Testis (tissue), 3 donors: ENCODE measurements around the gene ZCCHC7. TPM values are rescaled to one million over a fixed set of nuclear protein-coding genes. Genes with fewer than 3 reads are reported as not detected.

Experiments
- DNase-seq: peaks from one replicate; pipeline ENCODE4 v3.0.0-alpha.2; 2019
- H3K27ac ChIP-seq, 2 donors: fragments of 200-600 bp; sonication (generic); one replicate each; pipeline ENCODE4 v1.5.1; 2019
- H3K27me3 ChIP-seq: fragments of 200-600 bp; sonication (generic); one replicate; pipeline ENCODE4 v1.5.1; 2019
- H3K36me3 ChIP-seq: fragments of 200-600 bp; sonication (generic); one replicate; pipeline ENCODE4 v1.5.1; 2017; ENCODE audit warnings: low read depth; ENCODE audit errors: missing control alignments
- H3K4me1 ChIP-seq: fragments of 200-600 bp; sonication (generic); one replicate; pipeline ENCODE4 v1.5.1; 2019
- H3K4me3 ChIP-seq, 2 donors: fragments of 200-600 bp; sonication (generic); one replicate each; pipeline ENCODE4 v1.5.1; 2017 to 2019
- H3K9me3 ChIP-seq: fragments of 200-600 bp; sonication (generic); one replicate; pipeline ENCODE4 v1.5.1; 2017
- POLR2A ChIP-seq: fragments of 450-650 bp; IDR thresholded peaks from one replicate; pipeline ENCODE4 v1.6.1; 2017; ENCODE audit warnings: antibody characterized with exemption, mild to moderate bottlenecking, moderate library complexity
- WGBS, 2 donors: methylation state at CpG; one replicate each; pipeline ENCODE4 v1.1.5; 2018; 5-methylcytosine and 5-hydroxymethylcytosine counted together
- intact Hi-C: fragments of 100-400 bp; cut with DNase I; formaldehyde crosslinking; loops from one replicate; pipeline ENCODE4 v1.15.1; 2023; ENCODE audit warnings: low total_unique reads
- polyA plus RNA-seq: library from polyadenylated mRNA; stranded (reverse); fragments of 350-450 nt; fragmentation: Illumina TruSeq; extraction: RNeasy Lipid Tissue Mini Kit (QIAGEN cat#74804); gene quantifications from one replicate; pipeline ENCODE4 v1.2.3, GENCODE V29; 2014; ENCODE audit warnings: low read depth, low replicate concordance; ENCODE audit not compliant: insufficient read depth
- total RNA-seq, 2 donors: library from RNA; depleted of rRNA; stranded (reverse); fragments of >200 nt; gene quantifications; one replicate each; pipeline ENCODE4 v1.2.3, GENCODE V29; 2016
- TF ChIP-seq, protein P1 (sequence below), 3 experiments: fragments of 450-650 bp in 2 of 3; fragments of 200-600 bp in 1 of 3; sonication (generic) in 1 of 3; IDR thresholded peaks; one replicate each; pipeline ENCODE4 v1.5.1; 2016 to 2019; ENCODE audit warnings: antibody characterized with exemption in 3 of 3, mild to moderate bottlenecking in 2 of 3, moderate library complexity in 1 of 3

ZCCHC7 gene
- total and polyA plus RNA-seq, 3 donors from 2014 or later: 14.4 to 20.6 (median 18.5) TPM

DNA sequence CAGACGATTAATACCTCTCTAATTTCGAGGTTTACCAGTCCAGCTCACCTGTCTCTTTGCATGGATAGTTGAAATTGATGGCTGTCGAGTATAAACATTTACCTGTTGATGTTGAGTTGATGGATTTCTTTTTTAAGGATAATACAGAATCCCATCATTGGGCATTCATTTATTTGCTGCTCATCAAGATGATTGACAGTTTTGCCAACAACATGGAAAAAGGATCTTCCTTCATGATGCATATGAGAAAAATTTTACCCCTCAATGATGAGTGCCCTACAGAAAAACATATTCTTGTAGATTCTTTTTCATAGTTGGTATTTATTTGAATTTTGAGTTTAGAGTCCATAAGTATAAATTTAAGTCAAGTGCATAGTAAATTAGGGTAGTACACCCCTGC is 59.2 kb downstream of the ZCCHC7 start:
- TF ChIP-seq, protein P1, sequence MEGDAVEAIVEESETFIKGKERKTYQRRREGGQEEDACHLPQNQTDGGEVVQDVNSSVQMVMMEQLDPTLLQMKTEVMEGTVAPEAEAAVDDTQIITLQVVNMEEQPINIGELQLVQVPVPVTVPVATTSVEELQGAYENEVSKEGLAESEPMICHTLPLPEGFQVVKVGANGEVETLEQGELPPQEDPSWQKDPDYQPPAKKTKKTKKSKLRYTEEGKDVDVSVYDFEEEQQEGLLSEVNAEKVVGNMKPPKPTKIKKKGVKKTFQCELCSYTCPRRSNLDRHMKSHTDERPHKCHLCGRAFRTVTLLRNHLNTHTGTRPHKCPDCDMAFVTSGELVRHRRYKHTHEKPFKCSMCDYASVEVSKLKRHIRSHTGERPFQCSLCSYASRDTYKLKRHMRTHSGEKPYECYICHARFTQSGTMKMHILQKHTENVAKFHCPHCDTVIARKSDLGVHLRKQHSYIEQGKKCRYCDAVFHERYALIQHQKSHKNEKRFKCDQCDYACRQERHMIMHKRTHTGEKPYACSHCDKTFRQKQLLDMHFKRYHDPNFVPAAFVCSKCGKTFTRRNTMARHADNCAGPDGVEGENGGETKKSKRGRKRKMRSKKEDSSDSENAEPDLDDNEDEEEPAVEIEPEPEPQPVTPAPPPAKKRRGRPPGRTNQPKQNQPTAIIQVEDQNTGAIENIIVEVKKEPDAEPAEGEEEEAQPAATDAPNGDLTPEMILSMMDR (IDR thresholded peaks at IDR 0.05): no peak
- no peak for TF ChIP-seq POLR2A
- no peaks in the 10 kb centered on the region for H3K36me3 ChIP-seq
- intact Hi-C loops: no loop called here
- H3K27me3 ChIP-seq: no peaks in the 10 kb centered on the region
- no peak for DNase-seq
- no peaks in the 10 kb centered on the region for H3K9me3 ChIP-seq
- no peak overlapping the region for H3K4me3 ChIP-seq
- 84 to 85% methylated on average over 3 of the region's 3 CpGs for WGBS, 2 donors
- H3K27ac ChIP-seq: no peak overlapping the region
- no peaks in the 10 kb centered on the region for H3K4me1 ChIP-seq

DNA sequence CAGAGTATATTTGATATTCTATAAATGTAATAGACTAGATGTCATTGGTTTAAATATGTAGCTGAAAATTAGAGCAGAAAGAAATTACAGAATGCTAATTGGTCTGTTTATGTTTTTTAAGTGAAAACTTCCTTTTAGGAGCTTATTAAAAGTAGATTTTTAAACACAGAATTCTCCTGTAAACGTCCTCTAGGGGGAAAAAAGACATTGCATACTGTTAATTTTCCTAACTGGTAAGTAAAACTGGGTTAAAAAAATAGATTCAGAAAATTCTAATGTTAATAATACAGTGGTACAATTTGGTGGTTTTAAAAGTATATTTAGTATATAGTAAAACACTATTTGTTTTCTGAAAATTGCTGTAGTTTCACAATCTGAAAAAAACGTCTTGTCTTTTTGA is 59.8 kb downstream of the ZCCHC7 start:
- intact Hi-C loops: no loop called here
- Histone ChIP-seq H3K27ac (no peak overlapping the region), H3K36me3 (no peaks in the 10 kb centered on the region), H3K9me3 (no peaks in the 10 kb centered on the region), H3K27me3 (no peaks in the 10 kb centered on the region), H3K4me3 (no peak overlapping the region), H3K4me1 (no peaks in the 10 kb centered on the region)
- 64 to 83% methylated on average over 2 of the region's 2 CpGs for WGBS, 2 donors
- no peak for TF ChIP-seq POLR2A
- TF ChIP-seq, protein P1 (IDR thresholded peaks at IDR 0.05): no peak
- DNase-seq: no peak

DNA sequence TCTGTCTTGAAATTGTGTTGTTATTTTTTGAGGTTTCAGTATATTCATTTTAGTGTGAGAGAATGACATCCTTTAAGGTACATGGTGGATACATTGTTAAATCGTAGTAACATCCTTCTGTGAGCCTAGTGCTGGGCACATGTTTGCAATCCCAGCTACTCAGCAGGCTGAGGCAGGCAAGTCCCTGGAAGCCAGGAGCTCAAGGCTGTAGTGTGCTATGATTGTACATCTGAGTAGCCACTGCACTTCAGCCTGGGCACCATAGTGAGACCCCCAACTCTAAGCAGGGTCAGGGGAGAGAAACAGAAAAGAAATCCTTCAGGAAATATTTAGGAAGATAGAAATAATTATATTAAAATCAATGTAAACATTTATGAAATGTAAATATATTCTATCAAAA is 62.3 kb downstream of the ZCCHC7 start:
- Histone ChIP-seq H3K9me3 (no peaks in the 10 kb centered on the region), H3K27me3 (no peaks in the 10 kb centered on the region), H3K27ac (no peak overlapping the region), H3K4me3 (no peak overlapping the region), H3K4me1 (no peaks in the 10 kb centered on the region), H3K36me3 (no peaks in the 10 kb centered on the region)
- 69 to 74% methylated on average over 1 of the region's 1 CpG for WGBS, 2 donors
- intact Hi-C loops: no loop called here
- no peak for DNase-seq
- TF ChIP-seq POLR2A: no peak
- TF ChIP-seq, protein P1 (IDR thresholded peaks at IDR 0.05): no peak

DNA sequence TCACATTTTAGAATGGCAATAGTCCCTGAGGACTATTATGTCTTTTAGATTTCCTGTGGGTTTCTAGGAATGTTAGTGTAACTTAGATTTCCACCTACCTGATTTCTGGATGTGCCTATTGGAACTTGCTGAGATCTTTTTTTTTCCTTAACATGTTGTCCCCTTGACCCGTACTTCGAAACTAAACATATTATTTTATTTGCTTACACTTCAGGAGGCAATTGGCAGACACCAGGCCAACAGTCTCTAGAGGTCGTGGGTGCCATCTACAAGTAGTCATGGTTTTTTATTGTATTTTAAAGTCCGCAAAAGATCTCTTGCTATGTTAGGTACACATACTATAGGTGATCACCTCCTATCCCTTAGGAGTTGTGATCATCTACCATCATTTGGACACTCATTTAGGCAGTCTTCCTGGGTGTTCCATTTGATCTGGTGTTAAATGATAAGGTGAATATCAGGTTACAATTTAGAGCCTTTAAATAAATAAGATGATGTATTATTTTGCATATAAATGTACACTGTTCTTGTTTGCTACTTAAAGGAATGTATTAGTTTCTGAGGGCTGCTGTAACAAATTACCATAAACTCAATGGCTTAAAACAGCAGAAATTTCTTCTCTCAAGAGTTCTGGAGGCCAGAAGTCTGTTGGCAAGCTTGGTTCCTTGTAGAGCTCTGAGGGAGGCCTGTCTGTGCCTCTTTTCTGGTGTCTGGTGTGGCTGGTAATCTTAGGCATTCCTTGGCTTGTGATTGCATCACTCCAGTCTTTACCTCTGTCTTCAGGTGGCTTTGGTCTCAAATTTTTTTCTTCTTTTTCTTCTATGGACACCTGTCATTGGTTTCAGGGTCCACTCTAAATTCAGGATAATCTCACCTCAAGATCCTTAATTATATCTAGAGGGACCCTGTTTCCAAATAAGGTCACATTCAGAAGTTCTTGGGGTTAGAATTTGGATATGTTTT is 64.8 kb downstream of the ZCCHC7 start:
- no peaks in the 10 kb centered on the region for H3K9me3 ChIP-seq
- H3K36me3 ChIP-seq: no peaks in the 10 kb centered on the region
- H3K27ac ChIP-seq: no peak overlapping the region
- no peak for DNase-seq
- H3K4me1 ChIP-seq: no peaks in the 10 kb centered on the region
- 90 to 95% methylated on average over 4 of the region's 4 CpGs for WGBS, 2 donors
- intact Hi-C loops: no loop called here
- no peak for TF ChIP-seq POLR2A
- TF ChIP-seq, protein P1 (IDR thresholded peaks at IDR 0.05): no peak
- no peak overlapping the region for H3K4me3 ChIP-seq
- no peaks in the 10 kb centered on the region for H3K27me3 ChIP-seq
